Measurements from ENCODE around the gene APOH.

The APOH gene

GRCh38 chr17:66234611-66235010 lies 5.4 kb upstream of the APOH start:
- DNase-seq (ENCODE audit: low spot score): no peak

DNA sequence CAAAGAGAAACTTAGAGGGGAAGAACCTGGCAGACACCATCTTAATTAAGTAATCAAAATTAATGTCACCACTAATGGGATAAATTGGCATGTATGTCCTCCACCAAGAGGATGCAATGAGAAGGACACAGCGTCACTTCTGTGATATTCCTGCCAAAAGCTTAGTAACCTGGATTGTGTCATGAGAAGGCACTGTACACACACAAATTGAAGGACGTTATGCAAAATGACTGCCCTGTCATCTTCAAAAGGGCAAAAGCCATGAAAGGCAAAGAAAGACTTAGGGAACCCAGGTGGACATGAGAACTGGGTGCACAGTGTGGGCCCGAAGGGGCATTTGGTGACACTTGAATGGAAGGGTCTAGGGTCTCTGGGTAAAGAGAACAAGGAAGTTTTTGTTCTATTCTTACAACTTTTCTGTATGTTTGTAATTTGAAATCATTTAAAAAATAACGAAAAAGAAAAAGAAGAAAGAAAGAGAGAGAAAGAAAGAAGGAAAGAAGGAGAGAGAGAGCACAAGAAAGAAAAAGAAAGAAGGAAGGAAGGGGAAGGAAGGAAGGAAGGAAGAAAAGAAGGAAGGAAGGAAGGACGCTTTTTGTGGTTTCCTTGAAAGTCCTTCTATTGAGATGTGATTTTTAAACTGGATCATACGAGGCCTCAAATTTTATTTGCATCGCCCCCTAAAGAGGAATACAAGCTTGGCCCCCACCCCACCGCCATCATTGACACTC lies 4.0 kb upstream of the APOH start:
- no peak for DNase-seq (ENCODE audit: low spot score)

GRCh38 chr17:66230922-66231591 lies 1.8 kb upstream of the APOH start:
- DNase-seq (ENCODE audit: low spot score): no peak

DNA sequence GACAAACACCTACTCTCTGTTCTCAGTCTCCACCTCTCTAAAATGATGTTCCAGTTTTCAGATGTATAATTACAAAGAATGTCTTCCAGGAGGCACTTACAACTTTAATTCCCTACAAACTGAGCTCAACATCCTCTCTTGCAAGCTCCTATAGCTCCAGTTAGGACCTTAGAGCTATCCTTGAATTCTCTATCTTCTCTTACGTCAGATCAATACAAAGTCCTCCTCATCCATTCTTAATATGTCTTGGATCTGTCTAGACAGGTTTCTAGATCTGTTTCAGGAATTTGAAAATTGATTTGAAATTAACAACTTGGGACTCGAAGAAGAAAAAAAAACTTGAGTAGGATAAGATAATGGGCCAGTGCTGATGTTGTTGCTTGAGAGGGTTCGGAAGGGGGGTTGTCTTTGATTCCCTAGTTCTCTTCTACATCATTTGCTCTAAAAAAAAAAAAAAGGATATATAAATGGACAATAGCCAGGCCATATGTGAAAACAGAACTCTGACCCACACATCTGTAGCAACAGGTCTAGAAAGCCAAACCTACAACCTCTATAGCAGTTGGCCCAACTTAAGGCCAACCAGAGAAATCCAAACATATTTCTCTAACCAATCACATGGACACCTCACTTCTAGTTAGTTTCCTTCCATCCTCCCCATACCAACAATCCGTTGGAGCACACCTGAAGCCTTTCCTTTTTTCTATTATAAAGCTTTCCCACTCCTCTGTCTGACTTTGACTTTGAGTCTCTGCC lies 746 bp upstream of the APOH start:
- no peak for DNase-seq (ENCODE audit: low spot score)

DNA sequence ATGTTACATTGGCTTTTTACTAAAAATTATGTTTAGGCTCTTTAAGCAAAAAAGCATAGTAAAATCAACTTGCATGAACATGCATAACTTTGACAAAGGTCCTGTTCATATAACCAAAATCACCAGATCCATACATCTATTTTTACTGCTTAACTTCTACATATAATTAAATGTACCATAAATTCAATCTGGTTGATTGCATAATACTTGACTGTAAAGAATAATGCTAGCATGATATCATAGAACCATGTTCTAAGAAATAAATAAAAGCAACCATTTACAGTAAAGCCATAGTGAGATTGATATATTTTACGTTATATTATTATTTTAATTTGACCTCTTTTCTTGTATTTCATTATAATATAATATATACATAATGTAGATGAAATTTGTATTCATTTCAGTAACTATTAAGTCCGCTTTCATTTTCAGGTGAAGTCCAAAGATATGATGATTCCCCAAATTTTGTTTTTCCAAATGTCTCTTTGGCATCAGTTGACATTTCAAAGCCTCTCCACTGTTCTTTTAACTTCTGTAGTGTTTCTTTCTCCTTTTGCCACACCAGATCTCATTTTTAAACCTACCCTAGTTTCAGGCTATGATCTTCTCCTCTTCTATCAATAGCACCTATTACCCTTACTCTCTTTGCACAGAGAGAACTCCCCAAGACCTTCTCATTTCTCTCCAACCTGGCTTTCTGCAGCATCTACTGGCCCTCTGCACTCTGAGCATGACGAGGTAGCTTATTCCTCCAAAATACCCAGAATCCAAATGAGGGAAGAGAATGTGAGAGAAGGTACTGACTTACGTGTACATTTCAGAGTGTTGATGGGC lies 1.8 kb downstream of the APOH start:
- DNase-seq (ENCODE audit: low spot score): no peak

GRCh38 chr17:66222798-66223350 lies 6.3 kb downstream of the APOH start:
- no peak for DNase-seq (ENCODE audit: low spot score)

DNA sequence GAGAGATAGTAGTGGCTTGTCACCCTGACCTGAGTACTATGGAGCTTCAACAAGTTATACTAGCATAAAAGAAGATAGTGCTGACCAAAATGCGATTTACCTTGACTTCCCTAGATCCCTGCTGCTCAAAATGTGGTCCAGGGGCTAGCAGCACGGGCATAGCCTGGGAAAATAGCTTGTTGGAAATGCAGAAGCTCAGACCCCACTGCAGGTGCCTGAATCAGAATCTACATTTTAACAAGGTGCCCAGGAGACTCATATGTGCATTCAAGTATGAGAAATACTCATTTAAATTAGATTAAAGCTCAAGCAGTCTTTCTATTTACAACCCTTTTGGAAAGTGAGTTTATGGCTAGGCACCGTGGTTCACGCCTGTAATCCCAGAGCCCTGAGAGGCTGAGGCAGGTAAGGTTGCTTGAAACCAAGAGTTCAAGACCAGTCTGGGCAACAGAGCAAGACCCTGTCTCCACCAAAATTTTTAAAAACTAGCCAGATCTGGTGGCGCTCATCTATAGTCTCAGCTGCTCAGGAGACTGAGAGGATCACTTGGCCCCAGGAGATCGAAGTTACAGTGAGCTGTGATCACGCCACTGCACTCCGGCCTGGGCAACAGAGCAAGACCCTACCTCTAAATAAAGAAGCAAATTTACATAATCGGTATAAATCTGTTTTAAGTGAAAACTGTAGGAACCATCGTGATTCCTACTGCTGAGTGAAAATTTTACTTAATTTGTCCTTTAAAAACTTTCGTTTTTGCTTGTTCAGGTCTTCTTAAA lies 7.3 kb downstream of the APOH start:
- no peak for DNase-seq (ENCODE audit: low spot score)

DNA sequence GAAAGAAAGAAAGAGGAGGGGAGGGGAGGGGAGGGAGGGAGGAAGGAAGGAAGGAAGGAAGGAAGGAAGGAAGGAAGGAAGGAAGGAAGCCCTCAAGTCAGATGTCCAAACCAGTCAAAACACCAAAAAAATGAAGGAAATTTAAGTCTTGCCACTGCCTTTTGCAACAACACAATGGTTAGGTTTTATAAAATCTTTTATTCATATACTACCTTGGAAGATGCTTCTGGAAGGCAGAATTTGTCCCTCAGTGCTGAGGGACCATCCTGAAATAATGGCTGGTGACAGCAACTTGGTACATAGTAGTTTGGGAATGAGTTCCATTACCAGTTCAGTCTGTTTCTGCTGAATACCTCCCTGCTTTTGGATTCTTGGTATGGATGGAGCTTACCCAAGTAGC lies 7.9 kb downstream of the APOH start:
- no peak for DNase-seq (ENCODE audit: low spot score)

DNA sequence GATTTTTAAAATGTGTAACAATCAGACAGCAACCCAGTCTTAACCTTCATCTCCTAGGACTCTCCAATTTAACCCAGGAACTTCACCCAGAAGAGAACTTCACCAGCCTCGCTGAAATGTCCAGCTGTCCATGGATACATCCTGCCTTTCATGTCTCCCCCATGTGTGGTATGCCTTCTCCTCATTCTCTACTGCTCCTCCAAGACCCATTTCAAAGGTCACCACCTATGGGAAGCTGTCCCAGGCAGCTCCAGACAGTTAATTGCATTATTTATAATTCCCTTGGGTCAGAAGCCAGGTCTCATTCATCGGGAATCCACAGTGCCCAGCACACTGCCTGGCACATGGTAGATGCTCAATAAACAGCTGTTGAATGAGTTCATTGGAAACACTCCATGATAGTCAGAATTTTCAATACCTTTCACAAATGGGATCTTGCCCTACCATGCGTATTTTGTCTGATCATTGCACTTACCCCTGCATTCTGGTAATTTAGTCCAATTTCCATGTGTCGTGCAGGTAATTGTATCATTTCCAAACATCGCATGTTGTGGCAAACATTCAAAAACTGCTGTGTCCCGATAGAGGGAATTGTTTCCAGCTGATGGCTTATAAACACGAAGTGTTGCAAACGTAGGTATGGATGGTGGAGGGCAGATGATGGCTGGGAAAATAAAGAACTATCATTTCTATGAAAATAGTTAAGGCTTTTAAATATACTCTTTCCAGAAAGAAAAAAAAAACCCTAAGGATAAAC lies 9.0 kb downstream of the APOH start:
- no peak for DNase-seq (ENCODE audit: low spot score)

DNA sequence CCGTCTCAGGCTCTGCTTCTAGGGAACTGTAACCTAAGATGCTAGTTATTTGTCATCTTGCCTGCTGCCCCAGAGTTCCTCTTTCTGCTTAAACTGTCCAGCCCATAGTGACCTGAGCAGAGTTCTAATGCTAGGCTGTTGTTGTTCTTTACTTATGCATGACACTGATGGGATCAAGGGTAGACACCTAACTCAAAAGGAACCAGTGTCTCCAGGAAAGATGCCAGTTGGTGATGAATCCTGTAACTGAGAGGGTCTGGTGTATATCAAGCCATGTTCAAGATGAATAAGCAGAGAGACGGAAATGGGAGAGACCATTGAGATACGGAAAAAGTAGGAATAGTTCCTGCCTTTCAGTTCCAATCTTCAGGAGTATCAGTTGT lies 13.7 kb downstream of the APOH start:
- no peak for DNase-seq (ENCODE audit: low spot score)

- no peak for DNase-seq (ENCODE audit: low spot score)
These were observed 14.2 kb downstream of the APOH start for GRCh38 chr17:66214884-66215528.

- DNase-seq (ENCODE audit: low spot score): no peak
These were observed 18.0 kb downstream of the APOH start for GRCh38 chr17:66211047-66211810.

- DNase-seq (ENCODE audit: low spot score): no peak
These were observed 19.0 kb downstream of the APOH start for GRCh38 chr17:66210208-66210574.

GRCh38 chr17:66207936-66208335 lies 21.3 kb downstream of the APOH start:
- no peak for DNase-seq (ENCODE audit: low spot score)

- no peak for DNase-seq (ENCODE audit: low spot score)
These were observed 25.8 kb downstream of the APOH start for GRCh38 chr17:66203274-66204015.

- DNase-seq (ENCODE audit: low spot score): peak; percentile 69
These were observed 28.5 kb downstream of the APOH start for GRCh38 chr17:66200685-66201092.

- no peak for DNase-seq (ENCODE audit: low spot score)
These were observed 31.0 kb downstream of the APOH start for GRCh38 chr17:66198242-66198641.

- no peak for DNase-seq (ENCODE audit: low spot score)
These were observed 36.9 kb downstream of the APOH start for GRCh38 chr17:66192378-66192687.

Data from Ammon's horn (tissue), 1 donor.